Osteocyte (in vitro differentiated cells): ENCODE results near the gene TMEM11. TPM values are rescaled to one million over a fixed set of nuclear protein-coding genes. Genes with fewer than 3 reads are reported as not detected.

ENCODE experiments used
- DNase-seq: peaks from one replicate; pipeline ENCODE4 v3.0.0; 2021; ENCODE audit warnings: mixed read lengths; ENCODE audit not compliant: unreplicated experiment; ENCODE audit errors: extremely low spot score
- H3K27ac Mint-ChIP-seq: one replicate; pipeline ENCODE4 v1.8.0; 2021; ENCODE audit warnings: mild to moderate bottlenecking, mixed read lengths; ENCODE audit not compliant: unreplicated experiment
- H3K27me3 Mint-ChIP-seq: one replicate; pipeline ENCODE4 v1.8.0; 2021; ENCODE audit warnings: mixed read lengths; ENCODE audit not compliant: unreplicated experiment
- H3K36me3 Mint-ChIP-seq: one replicate; pipeline ENCODE4 v1.8.0; 2021; ENCODE audit warnings: mixed read lengths; ENCODE audit not compliant: unreplicated experiment
- H3K4me1 Mint-ChIP-seq: one replicate; pipeline ENCODE4 v1.8.0; 2021; ENCODE audit warnings: mixed read lengths; ENCODE audit not compliant: unreplicated experiment
- H3K4me3 Mint-ChIP-seq: one replicate; pipeline ENCODE4 v1.8.0; 2021; ENCODE audit warnings: mild to moderate bottlenecking, moderate library complexity, mixed read lengths; ENCODE audit not compliant: unreplicated experiment
- H3K9me3 Mint-ChIP-seq: one replicate; pipeline ENCODE4 v1.8.0; 2021; ENCODE audit warnings: mixed read lengths; ENCODE audit not compliant: unreplicated experiment
- CTCF ChIP-seq: fragments of 200-600 bp; sonication (generic); IDR thresholded peaks from 2 replicates; pipeline ENCODE4 v1.5.0; 2021; ENCODE audit warnings: antibody characterized with exemption, mild to moderate bottlenecking, moderate library complexity
- total RNA-seq: library from RNA; stranded (reverse); gene quantifications from 2 replicates; pipeline ENCODE4 v1.2.1, GENCODE V29; 2021

TMEM11 gene
- total RNA-seq, 1 donor from 2014 or later = 21.5 TPM

DNA sequence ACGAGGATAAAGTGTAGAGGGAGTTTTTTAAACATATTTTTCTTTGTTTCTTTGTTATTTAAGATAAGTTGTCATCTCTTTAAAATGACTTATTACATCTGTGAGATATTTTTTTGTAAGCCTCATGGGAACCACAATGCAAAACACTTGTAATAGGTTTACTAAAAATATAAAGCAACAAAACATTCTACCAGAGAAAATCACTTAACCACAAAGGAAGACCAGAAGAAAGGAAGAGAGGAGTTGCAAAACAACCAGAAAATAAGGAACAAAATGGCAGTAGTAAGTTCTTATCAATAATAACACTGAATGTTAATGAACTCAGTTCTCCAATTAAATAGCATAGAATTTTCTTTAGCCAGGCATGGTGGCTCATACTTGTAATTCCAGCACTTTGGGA, 64.3 kb downstream of the TMEM11 start:
- TF ChIP-seq CTCF = no peak
- H3K4me1 Mint-ChIP-seq = no peaks in the 10 kb centered on the region
- no peak for DNase-seq
- no peak overlapping the region for H3K27ac Mint-ChIP-seq
- H3K27me3 Mint-ChIP-seq = no peaks in the 10 kb centered on the region
- H3K36me3 Mint-ChIP-seq = peaks cover 19% of the 10 kb centered on the region
- no peak overlapping the region for H3K4me3 Mint-ChIP-seq
- peaks cover 40% of the 10 kb centered on the region for H3K9me3 Mint-ChIP-seq

Other genes with a start within 250 kb of the TMEM11 start
- gene USP22, start 171.2 kb downstream of the TMEM11 start, total RNA-seq = 257 and 260 TPM in 2 replicates
- 15.7 and 20.1 TPM in 2 replicates for gene DHRS7B, start 87.2 kb downstream of the TMEM11 start, total RNA-seq
- 18.5 and 18.8 TPM in 2 replicates for gene NATD1, start 39.2 kb upstream of the TMEM11 start, total RNA-seq
- gene MAP2K3, start 70.5 kb upstream of the TMEM11 start, total RNA-seq = 33.1 and 36.2 TPM in 2 replicates
- gene KCNJ12, start 162.2 kb upstream of the TMEM11 start, total RNA-seq = 2.3 and 2.4 TPM in 2 replicates